WTC11 (cell line): ENCODE results near the gene LRIG1. TPM values are rescaled to one million over a fixed set of nuclear protein-coding genes. Genes with fewer than 3 reads are reported as not detected.

Experiments
- ATAC-seq: fragments of 200-7000 bp; cut with Tn5 transposase; 2 replicates; pipeline ENCODE4 v1.10.0; 2021; ENCODE audit warnings: mild to moderate bottlenecking, moderate library complexity
- CTCF ChIA-PET: fragments of 300-600 bp; sonication (Branson Sonifier 250); formaldehyde crosslinking; loops from one replicate; lab custom pipeline; 2021; ENCODE audit warnings: antibody characterized with exemption; lab: Charles Lee
- POLR2A ChIA-PET: fragments of 350-600 bp; sonication (Branson Sonifier 250); formaldehyde crosslinking; loops from one replicate; lab custom pipeline; 2021; ENCODE audit warnings: antibody characterized with exemption; lab: Charles Lee
- DNase-seq: peaks from one replicate; pipeline ENCODE4 v3.0.0; 2021; ENCODE audit warnings: low spot score
- H3K27ac Mint-ChIP-seq: 2 replicates; pipeline ENCODE4 v1.8.0; 2021; ENCODE audit warnings: mixed read lengths
- H3K27me3 Mint-ChIP-seq: 2 replicates; pipeline ENCODE4 v1.8.0; 2021; ENCODE audit warnings: low read depth, mild to moderate bottlenecking, moderate library complexity, mixed read lengths
- H3K36me3 Mint-ChIP-seq: 2 replicates; pipeline ENCODE4 v1.8.0; 2021; ENCODE audit warnings: mixed read lengths
- H3K4me1 Mint-ChIP-seq: 2 replicates; pipeline ENCODE4 v1.8.0; 2022; ENCODE audit warnings: mixed read lengths
- H3K4me3 Mint-ChIP-seq: 2 replicates; pipeline ENCODE4 v1.8.0; 2021; ENCODE audit warnings: mild to moderate bottlenecking, moderate library complexity, mixed read lengths
- H3K9me3 Mint-ChIP-seq: 2 replicates; pipeline ENCODE4 v1.8.0; 2021; ENCODE audit warnings: mixed read lengths
- ATF3 ChIP-seq: sonication (generic); formaldehyde crosslinking; conservative IDR thresholded peaks from 2 replicates; pipeline ENCODE4 v1.8.1; 2022; ENCODE audit warnings: mild to moderate bottlenecking, missing genetic modification reagents
- CBFB ChIP-seq: sonication (generic); formaldehyde crosslinking; IDR thresholded peaks from 2 replicates; pipeline ENCODE4 v1.8.1; 2022; ENCODE audit warnings: mild to moderate bottlenecking, low read depth, missing genetic modification reagents
- CDX4 ChIP-seq: fragments of 250-450 bp; sonication (Bioruptor Pico); IDR thresholded peaks from 2 replicates; pipeline ENCODE4 v1.9.0; 2021; ENCODE audit warnings: moderate library complexity, mild to moderate bottlenecking, inconsistent platforms, borderline replicate concordance
- ELF4 ChIP-seq: sonication (generic); formaldehyde crosslinking; IDR thresholded peaks from 2 replicates; pipeline ENCODE4 v1.8.1; 2022; ENCODE audit warnings: low read depth, mild to moderate bottlenecking, moderate library complexity, missing genetic modification reagents
- ERG ChIP-seq: fragments of 250-450 bp; sonication (Bioruptor Pico); IDR thresholded peaks from 2 replicates; pipeline ENCODE4 v1.8.0; 2021; ENCODE audit warnings: mild to moderate bottlenecking
- ESRRA ChIP-seq: sonication (generic); formaldehyde crosslinking; IDR thresholded peaks from 2 replicates; pipeline ENCODE4 v1.8.1; 2022; ENCODE audit warnings: mild to moderate bottlenecking, missing genetic modification reagents, borderline replicate concordance
- FOXP1 ChIP-seq: sonication (generic); formaldehyde crosslinking; IDR thresholded peaks from 2 replicates; pipeline ENCODE4 v1.8.0; 2022; ENCODE audit warnings: missing genetic modification reagents, mild to moderate bottlenecking, moderate library complexity, borderline replicate concordance
- GRHL2 ChIP-seq: fragments of 250-450 bp; sonication (Bioruptor Pico); IDR thresholded peaks from 2 replicates; pipeline ENCODE4 v1.8.0; 2022; ENCODE audit warnings: mild to moderate bottlenecking, moderate library complexity; ENCODE audit not compliant: insufficient replicate concordance, severe bottlenecking
- KAT7 ChIP-seq: sonication (generic); formaldehyde crosslinking; IDR thresholded peaks from 2 replicates; pipeline ENCODE4 v1.8.1; 2023; ENCODE audit warnings: missing genetic modification reagents, mild to moderate bottlenecking, borderline replicate concordance
- MAX ChIP-seq: sonication (generic); formaldehyde crosslinking; IDR thresholded peaks from 2 replicates; pipeline ENCODE4 v1.8.0; 2022; ENCODE audit warnings: mild to moderate bottlenecking, missing genetic modification reagents
- MXD4 ChIP-seq: fragments of 250-450 bp; sonication (Bioruptor Pico); IDR thresholded peaks from 2 replicates; pipeline ENCODE4 v1.8.0; 2021; ENCODE audit warnings: mild to moderate bottlenecking, moderate library complexity, borderline replicate concordance
- PRRX2 ChIP-seq: fragments of 250-450 bp; sonication (Bioruptor Pico); IDR thresholded peaks from 2 replicates; pipeline ENCODE4 v1.8.0; 2021; ENCODE audit warnings: mild to moderate bottlenecking
- RORB ChIP-seq: fragments of 250-450 bp; sonication (Bioruptor Pico); IDR thresholded peaks from 2 replicates; pipeline ENCODE4 v1.9.0; 2021; ENCODE audit warnings: mild to moderate bottlenecking
- STAT6 ChIP-seq: sonication (generic); formaldehyde crosslinking; conservative IDR thresholded peaks from 2 replicates; pipeline ENCODE4 v1.8.1; 2023; ENCODE audit warnings: mild to moderate bottlenecking, low read depth, missing genetic modification reagents, moderate library complexity
- ZMAT4 ChIP-seq: fragments of 250-450 bp; sonication (Bioruptor Pico); IDR thresholded peaks from 2 replicates; pipeline ENCODE4 v1.9.0; 2021; ENCODE audit warnings: mild to moderate bottlenecking
- ZNF138 ChIP-seq: sonication (generic); formaldehyde crosslinking; conservative IDR thresholded peaks from 2 replicates; pipeline ENCODE4 v1.8.1; 2022; ENCODE audit warnings: mild to moderate bottlenecking, moderate library complexity, missing genetic modification reagents
- ZNF263 ChIP-seq: sonication (generic); formaldehyde crosslinking; IDR thresholded peaks from 2 replicates; pipeline ENCODE4 v1.8.1; 2022; ENCODE audit warnings: low read depth, mild to moderate bottlenecking, moderate library complexity, missing genetic modification reagents
- ZNF281 ChIP-seq: sonication (generic); formaldehyde crosslinking; IDR thresholded peaks from 2 replicates; pipeline ENCODE4 v1.8.0; 2023; ENCODE audit warnings: mild to moderate bottlenecking, missing genetic modification reagents
- ZNF512 ChIP-seq: sonication (generic); formaldehyde crosslinking; IDR thresholded peaks from 2 replicates; pipeline ENCODE4 v1.8.1; 2022; ENCODE audit warnings: missing genetic modification reagents, borderline replicate concordance
- ZSCAN18 ChIP-seq: fragments of 250-450 bp; sonication (Bioruptor Pico); IDR thresholded peaks from 2 replicates; pipeline ENCODE4 v2.1.2; 2022; ENCODE audit warnings: mild to moderate bottlenecking, moderate library complexity
- total RNA-seq: library from RNA; stranded (reverse); gene quantifications from 3 replicates; pipeline ENCODE4 v1.2.3, GENCODE V29; 2021

LRIG1 gene
- total RNA-seq, 1 experiment from 2014 or later = 105 TPM

- TF ChIP-seq ZNF512 (CRISPR knock-in tag) (no peak), ELF4 (CRISPR knock-in tag) (no peak), ZMAT4 (CRISPR knock-in tag) (no peak), ZSCAN18 (CRISPR knock-in tag) (no peak), FOXP1 (CRISPR knock-in tag) (no peak), ESRRA (CRISPR knock-in tag) (no peak), GRHL2 (CRISPR knock-in tag) (no peak), MXD4 (CRISPR knock-in tag) (no peak), ZNF138 (CRISPR knock-in tag) (no peak)
These were observed 37.6 kb upstream of the LRIG1 start (continued) for GRCh38 chr3:66538390-66538789.

GRCh38 chr3:66537735-66538134, 36.9 kb upstream of the LRIG1 start:
- no peak overlapping the region for H3K4me3 Mint-ChIP-seq
- peaks cover 4% of the 10 kb centered on the region for H3K9me3 Mint-ChIP-seq
- H3K27me3 Mint-ChIP-seq = peaks cover 15% of the 10 kb centered on the region
- ATAC-seq (peak; percentile 46; the same call in 1 of the 2 replicates), DNase-seq (no peak)
- H3K36me3 Mint-ChIP-seq = 0 out of 2 replicates have a peak, but pooled peaks cover 3% of the 10 kb centered on the region
- H3K27ac Mint-ChIP-seq = no peak overlapping the region
- POLR2A ChIA-PET = no interaction called here
- TF ChIP-seq RORB (CRISPR knock-in tag) (no peak), ZNF263 (peak; percentile 52; the same call in 1 of the 2 replicates)
- H3K4me1 Mint-ChIP-seq = peaks cover 26% of the 10 kb centered on the region
- CTCF ChIA-PET = interaction anchor here (1.0 kb wide), 2 partner anchors 49 to 159 kb away, joined by 3 read pairs; no protein-coding TSS in a partner anchor

- Mint-ChIP-seq H3K4me3 (no peak overlapping the region), H3K27ac (no peak overlapping the region), H3K27me3 (peaks cover 15% of the 10 kb centered on the region), H3K36me3 (no peaks in the 10 kb centered on the region), H3K4me1 (peaks cover 34% of the 10 kb centered on the region), H3K9me3 (no peaks in the 10 kb centered on the region)
- ATAC-seq = no peak
- ChIA-PET POLR2A (no interaction called here), CTCF (no interaction called here)
- DNase-seq = no peak
- no peak for TF ChIP-seq KAT7
- no peak for TF ChIP-seq CDX4 (CRISPR knock-in tag)
- TF ChIP-seq STAT6 (CRISPR knock-in tag) = no peak
- no peak for TF ChIP-seq CBFB
- TF ChIP-seq ZMAT4 (CRISPR knock-in tag) = no peak
- TF ChIP-seq ZNF281 (CRISPR knock-in tag) = no peak
- TF ChIP-seq MAX = no peak
- TF ChIP-seq PRRX2 (CRISPR knock-in tag) = no peak
- TF ChIP-seq ERG (CRISPR knock-in tag) = no peak
- no peak for TF ChIP-seq ATF3 (CRISPR knock-in tag)
These were observed 36.0 kb upstream of the LRIG1 start for GRCh38 chr3:66536791-66537190.
